Fibroblast of lung (primary cell): ENCODE measurements around the gene WRAP53. TPM values are rescaled to one million over a fixed set of nuclear protein-coding genes. Genes with fewer than 3 reads are reported as not detected.

Source experiments
- DNase-seq, 2 donors: peaks; one replicate each; pipeline versions ENCODE4 v3.0.0 to v3.0.0-alpha.2; 2010; ENCODE audit warnings: low read depth in 2 of 2
- H2AFZ ChIP-seq: 2 replicates; pipeline ENCODE4 v1.5.1; 2012; ENCODE audit warnings: low read length, control low read depth, inconsistent platforms
- H3K27ac ChIP-seq: 2 replicates; pipeline ENCODE4 v1.5.1; 2011; ENCODE audit warnings: low read length, control low read depth; ENCODE audit not compliant: insufficient read depth
- H3K27me3 ChIP-seq: 2 replicates; pipeline ENCODE4 v1.5.1; 2011; ENCODE audit warnings: mild to moderate bottlenecking, low read length; ENCODE audit not compliant: control insufficient read depth, insufficient read depth
- H3K36me3 ChIP-seq: 2 replicates; pipeline ENCODE4 v1.5.1; 2011; ENCODE audit warnings: low read length; ENCODE audit not compliant: control insufficient read depth, insufficient read depth
- H3K4me1 ChIP-seq: 2 replicates; pipeline ENCODE4 v1.5.1; 2011; ENCODE audit warnings: low read length; ENCODE audit not compliant: control insufficient read depth, insufficient read depth; ENCODE audit errors: extremely low read depth
- H3K4me2 ChIP-seq: 2 replicates; pipeline ENCODE4 v1.5.1; 2011; ENCODE audit warnings: low read length, control low read depth; ENCODE audit not compliant: insufficient read depth; ENCODE audit errors: extremely low read depth
- H3K4me3 ChIP-seq, 4 experiments: fragments of 200-600 bp in 1 of 4; sonication (generic) in 1 of 4; replicated peaks in 1 of 4; 2 replicates each; pipeline ENCODE4 v1.5.1; 2011 to 2016; ENCODE audit warnings: low read length in 4 of 4, low read depth in 3 of 4, mild to moderate bottlenecking in 3 of 4, control low read depth in 2 of 4, inconsistent platforms in 1 of 4, mixed read lengths in 1 of 4; ENCODE audit not compliant: insufficient read depth in 1 of 4; ENCODE audit errors: control extremely low read depth in 1 of 4
- H3K79me2 ChIP-seq: 2 replicates; pipeline ENCODE4 v1.5.1; 2012; ENCODE audit warnings: mild to moderate bottlenecking, low read length, inconsistent platforms; ENCODE audit not compliant: control insufficient read depth, insufficient read depth
- H3K9ac ChIP-seq: 2 replicates; pipeline ENCODE4 v1.5.1; 2011; ENCODE audit warnings: mild to moderate bottlenecking, low read length, control low read depth; ENCODE audit not compliant: insufficient read depth
- H3K9me3 ChIP-seq: 2 replicates; pipeline ENCODE4 v1.5.1; 2012; ENCODE audit warnings: low read depth, low read length; ENCODE audit not compliant: control insufficient read depth, insufficient read depth
- H4K20me1 ChIP-seq: 2 replicates; pipeline ENCODE4 v1.5.1; 2011; ENCODE audit warnings: low read length; ENCODE audit not compliant: control insufficient read depth, insufficient read depth; ENCODE audit errors: extremely low read depth
- CTCF ChIP-seq, 2 donors: IDR thresholded peaks in 1 of 2; conservative IDR thresholded peaks in 1 of 2; 1 replicate in 1 of 2; 2 replicates in 1 of 2; pipeline ENCODE4 v1.5.1; 2011 to 2012; ENCODE audit warnings: low read length in 2 of 2, control low read depth in 1 of 2, inconsistent platforms in 1 of 2, low read depth in 1 of 2, mild to moderate bottlenecking in 1 of 2
- EZH2 ChIP-seq: IDR thresholded peaks from 2 replicates; pipeline ENCODE4 v1.5.1; 2012; ENCODE audit warnings: low read length, control low read depth, mild to moderate bottlenecking; ENCODE audit errors: missing control alignments
- polyA plus RNA-seq, 2 donors: library from polyadenylated mRNA; depleted of rRNA in 1 of 2; stranded (reverse) in 1 of 2; unstranded in 1 of 2; fragments of >200 nt; gene quantifications; 2 replicates each; pipeline ENCODE4 v1.2.1, GENCODE V29; 2011 to 2012; ENCODE audit warnings: missing spikeins in 1 of 2
- total RNA-seq: library from RNA; depleted of rRNA; stranded (reverse); fragments of >200 nt; gene quantifications from 2 replicates; pipeline ENCODE4 v1.2.1, GENCODE V29; 2014

The WRAP53 gene
- total and polyA plus RNA-seq, 2 donors (not counting 1 experiment from before 2014, with no cell fraction given) = 3.0 to 3.1 TPM

DNA sequence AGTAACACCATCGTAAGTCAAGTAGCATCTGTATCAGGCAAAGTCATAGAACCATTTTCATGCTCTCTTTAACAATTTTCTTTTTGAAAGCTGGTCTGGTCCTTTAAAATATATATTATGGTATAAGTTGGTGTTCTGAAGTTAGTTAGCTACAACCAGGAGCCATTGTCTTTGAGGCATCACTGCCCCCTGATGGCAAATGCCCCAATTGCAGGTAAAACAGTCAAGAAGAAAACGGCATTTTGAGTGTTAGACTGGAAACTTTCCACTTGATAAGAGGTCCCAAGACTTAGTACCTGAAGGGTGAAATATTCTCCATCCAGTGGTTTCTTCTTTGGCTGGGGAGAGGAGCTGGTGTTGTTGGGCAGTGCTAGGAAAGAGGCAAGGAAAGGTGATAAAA is 15.0 kb upstream of the WRAP53 start:
- Histone ChIP-seq H4K20me1 (no peaks in the 10 kb centered on the region), H3K36me3 (peaks cover 16% of the 10 kb centered on the region), H3K27me3 (no peaks in the 10 kb centered on the region), H3K27ac (no peak overlapping the region), H3K4me2 (no peak overlapping the region), H3K4me1 (no peaks in the 10 kb centered on the region), H3K9ac (no peak overlapping the region), H3K79me2 (no peaks in the 10 kb centered on the region), H3K4me3 (no peak overlapping the region), H2AFZ (no peak overlapping the region), H3K9me3 (peaks cover 1% of the 10 kb centered on the region)
- peak in 1 of 2 donors; percentile 14 for DNase-seq
- TF ChIP-seq CTCF (conservative IDR thresholded peaks at IDR 0.05 in 1 of 2, IDR thresholded peaks at IDR 0.05 in 1 of 2; ENCODE audit: low read depth in 1 of 2, low read length in 2 of 2) (peak; percentile 18 to 50), EZH2 (no peak)

- Histone ChIP-seq H3K27me3 (no peaks in the 10 kb centered on the region), H3K9me3 (peaks cover 1% of the 10 kb centered on the region), H4K20me1 (no peaks in the 10 kb centered on the region), H3K79me2 (no peaks in the 10 kb centered on the region), H3K4me3 (no peak overlapping the region), H3K4me1 (no peaks in the 10 kb centered on the region), H2AFZ (no peak overlapping the region), H3K9ac (no peak overlapping the region), H3K36me3 (peaks cover 16% of the 10 kb centered on the region), H3K27ac (no peak overlapping the region), H3K4me2 (no peak overlapping the region)
- TF ChIP-seq EZH2 = no peak
- TF ChIP-seq CTCF (conservative IDR thresholded peaks at IDR 0.05 in 1 of 2, IDR thresholded peaks at IDR 0.05 in 1 of 2; ENCODE audit: low read depth in 1 of 2, low read length in 2 of 2) = no peak
- DNase-seq = no peak
Observed at GRCh38 chr17:7674934-7675333, 13.3 kb upstream of the WRAP53 start.

DNA sequence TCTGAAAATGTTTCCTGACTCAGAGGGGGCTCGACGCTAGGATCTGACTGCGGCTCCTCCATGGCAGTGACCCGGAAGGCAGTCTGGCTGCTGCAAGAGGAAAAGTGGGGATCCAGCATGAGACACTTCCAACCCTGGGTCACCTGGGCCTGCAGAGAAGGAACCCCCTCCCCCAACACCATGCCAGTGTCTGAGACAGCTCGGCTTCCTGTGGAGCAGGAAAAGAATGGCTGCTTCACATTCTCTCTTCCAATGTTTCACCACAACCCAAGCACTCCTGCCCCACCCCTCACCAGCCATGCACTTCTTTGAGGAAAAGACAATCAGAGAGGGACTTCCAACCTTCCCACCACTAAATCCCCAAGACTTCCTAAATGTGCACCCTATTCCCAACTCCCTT is 11.7 kb upstream of the WRAP53 start:
- H3K79me2 ChIP-seq = no peaks in the 10 kb centered on the region
- no peaks in the 10 kb centered on the region for H3K4me1 ChIP-seq
- H4K20me1 ChIP-seq = no peaks in the 10 kb centered on the region
- no peak overlapping the region for H3K4me3 ChIP-seq
- no peaks in the 10 kb centered on the region for H3K27me3 ChIP-seq
- DNase-seq = no peak
- H3K27ac ChIP-seq = no peak overlapping the region
- H2AFZ ChIP-seq = no peak overlapping the region
- H3K36me3 ChIP-seq = peaks cover 12% of the 10 kb centered on the region
- peaks cover 1% of the 10 kb centered on the region for H3K9me3 ChIP-seq
- H3K4me2 ChIP-seq = no peak overlapping the region
- TF ChIP-seq EZH2 (no peak), CTCF (conservative IDR thresholded peaks at IDR 0.05 in 1 of 2, IDR thresholded peaks at IDR 0.05 in 1 of 2; ENCODE audit: low read depth in 1 of 2, low read length in 2 of 2) (no peak)
- H3K9ac ChIP-seq = no peak overlapping the region
